Measurements from ENCODE around the gene COPE. TPM values are rescaled to one million over a fixed set of nuclear protein-coding genes. Genes with fewer than 3 reads are reported as not detected.

Gene COPE
- total RNA-seq, 1 experiment from 2014 or later: 177 TPM

- Histone ChIP-seq H3K4me3 (ENCODE audit: low read depth in 2 of 2, low read length in 2 of 2) (peak overlapping the region; percentile 69 to 74), H3K9me3 (ENCODE audit: control insufficient read depth, insufficient read depth, low read depth, low read length) (no peaks in the 10 kb centered on the region), H3K4me1 (ENCODE audit: control insufficient read depth, insufficient read depth, low read length) (peaks cover 5% of the 10 kb centered on the region), H3K36me3 (ENCODE audit: control insufficient read depth, insufficient read depth, low read length) (peaks cover 2% of the 10 kb centered on the region; the same call in 1 of the 2 replicates), H3K27me3 (ENCODE audit: control insufficient read depth, insufficient read depth, low read length) (no peaks in the 10 kb centered on the region), H3K27ac (ENCODE audit: low read length) (peak overlapping the region; percentile 78)
- intact Hi-C loops (cut with micrococcal nuclease; ENCODE audit: unreplicated experiment): loop anchor here (10.0 kb wide), 1 partner anchor 45 kb away; no protein-coding TSS in a partner anchor
- ATAC-seq: peak; percentile 58
- no TSS peak for BruUV-seq (replicated peaks)
- no peak for TF ChIP-seq SIN3A (IDR thresholded peaks at IDR 0.05; ENCODE audit: borderline replicate concordance, insufficient read depth, low read depth, low read length)
- TF ChIP-seq CTCF (IDR thresholded peaks at IDR 0.05): no peak
- TF ChIP-seq POLR2AphosphoS5 (IDR thresholded peaks at IDR 0.05; ENCODE audit: low read depth, low read length): no peak
- TF ChIP-seq TCF7L2 (IDR thresholded peaks at IDR 0.05; ENCODE audit: low read depth, low read length): no peak
- no peak for TF ChIP-seq REST (IDR thresholded peaks at IDR 0.05; ENCODE audit: insufficient read depth in 1 of 2, low read depth in 2 of 2, low read length in 1 of 2)
- in situ Hi-C loops (cut with HindIII; ENCODE audit: low pct_unique_long_range_greater_than_20kb, low sequenced_read_pairs): no loop called here
- no peak for DNase-seq (ENCODE audit: low read depth, low spot score)
- CTCF ChIA-PET: interaction anchor here (0.6 kb wide), 1 partner anchor 280 kb away, joined by 3 read pairs; no protein-coding TSS in a partner anchor
- POLR2A ChIA-PET: no interaction called here
Observed at GRCh38 chr19:18939922-18940768, 21.0 kb upstream of the COPE start.

- DNase-seq (ENCODE audit: low read depth, low spot score) (no peak), ATAC-seq (no peak)
- Histone ChIP-seq H3K27me3 (ENCODE audit: control insufficient read depth, insufficient read depth, low read length) (no peaks in the 10 kb centered on the region), H3K27ac (ENCODE audit: low read length) (0 out of 2 replicates have a peak overlapping the region, but pooled peaks have one; percentile 78), H3K4me3 (ENCODE audit: low read depth in 2 of 2, low read length in 2 of 2) (peak overlapping the region; percentile 69 to 74), H3K4me1 (ENCODE audit: control insufficient read depth, insufficient read depth, low read length) (peaks cover 5% of the 10 kb centered on the region), H3K9me3 (ENCODE audit: control insufficient read depth, insufficient read depth, low read depth, low read length) (no peaks in the 10 kb centered on the region), H3K36me3 (ENCODE audit: control insufficient read depth, insufficient read depth, low read length) (peaks cover 2% of the 10 kb centered on the region; the same call in 1 of the 2 replicates)
- BruUV-seq (replicated peaks): TSS peak; percentile 72
- ChIA-PET CTCF (no interaction called here), POLR2A (no interaction called here)
- TF ChIP-seq TCF7L2 (IDR thresholded peaks at IDR 0.05; ENCODE audit: low read depth, low read length): no peak
- no peak for TF ChIP-seq CTCF (IDR thresholded peaks at IDR 0.05)
- no peak for TF ChIP-seq SIN3A (IDR thresholded peaks at IDR 0.05; ENCODE audit: borderline replicate concordance, insufficient read depth, low read depth, low read length)
- TF ChIP-seq POLR2AphosphoS5 (IDR thresholded peaks at IDR 0.05; ENCODE audit: low read depth, low read length): no peak
- TF ChIP-seq REST (IDR thresholded peaks at IDR 0.05; ENCODE audit: insufficient read depth in 1 of 2, low read depth in 2 of 2, low read length in 1 of 2): no peak
- intact Hi-C loops (cut with micrococcal nuclease; ENCODE audit: unreplicated experiment) (loop anchor here (10.0 kb wide), 1 partner anchor 46 kb away; no protein-coding TSS in a partner anchor), in situ Hi-C loops (cut with HindIII; ENCODE audit: low pct_unique_long_range_greater_than_20kb, low sequenced_read_pairs) (no loop called here)
Observed at GRCh38 chr19:18939163-18939562, 20.0 kb upstream of the COPE start.

Measured in Panc1 (cell line).